DND-41 (cell line): Measurements from ENCODE around the gene DCAF11.

Source experiments
- ATAC-seq: fragments of 200-7000 bp; cut with Tn5 transposase; 3 replicates; pipeline ENCODE4 v1.9.1; 2021; ENCODE audit warnings: low read depth; ENCODE audit not compliant: insufficient read depth
- DNase-seq: peaks from one replicate; pipeline ENCODE4 v3.0.0-alpha.2; 2020
- H2AFZ ChIP-seq: 2 replicates; pipeline ENCODE4 v1.6.0; 2012; ENCODE audit warnings: low read depth, low read length
- H3K27ac ChIP-seq: 2 replicates; pipeline ENCODE4 v1.5.1; 2012; ENCODE audit warnings: low read length, inconsistent platforms
- H3K27me3 ChIP-seq: fragments of 200-600 bp; sonication (generic); 2 replicates; pipeline ENCODE4 v1.6.0; 2012; ENCODE audit warnings: low read length, mild to moderate bottlenecking, inconsistent platforms; ENCODE audit not compliant: insufficient read depth, poor library complexity
- H3K36me3 ChIP-seq: 2 replicates; pipeline ENCODE4 v1.5.1; 2012; ENCODE audit warnings: low read length, inconsistent platforms; ENCODE audit not compliant: insufficient read depth
- H3K4me1 ChIP-seq: 2 replicates; pipeline ENCODE4 v1.5.1; 2012; ENCODE audit warnings: mild to moderate bottlenecking, low read length; ENCODE audit not compliant: insufficient read depth
- H3K4me2 ChIP-seq: 2 replicates; pipeline ENCODE4 v1.6.0; 2012; ENCODE audit warnings: mild to moderate bottlenecking, moderate library complexity, low read length, inconsistent platforms; ENCODE audit not compliant: insufficient read depth
- H3K4me3 ChIP-seq, 2 experiments: fragments of 200-600 bp in 1 of 2; shearing (Covaris generic) in 1 of 2; 2 replicates each; pipeline ENCODE4 v1.5.1; 2012 to 2016; ENCODE audit warnings: inconsistent platforms in 2 of 2, low read length in 2 of 2, mild to moderate bottlenecking in 2 of 2, low read depth in 1 of 2, moderate library complexity in 1 of 2
- H3K79me2 ChIP-seq: 2 replicates; pipeline ENCODE4 v1.6.0; 2012; ENCODE audit warnings: low read length, inconsistent platforms; ENCODE audit not compliant: insufficient read depth
- H3K9ac ChIP-seq: 2 replicates; pipeline ENCODE4 v1.6.0; 2012; ENCODE audit warnings: low read depth, mild to moderate bottlenecking, inconsistent platforms, low read length, moderate library complexity
- H3K9me3 ChIP-seq: 2 replicates; pipeline ENCODE4 v1.5.1; 2012; ENCODE audit warnings: low read length, moderate library complexity, mild to moderate bottlenecking, inconsistent platforms; ENCODE audit not compliant: insufficient read depth, severe bottlenecking
- H4K20me1 ChIP-seq: 2 replicates; pipeline ENCODE4 v1.6.0; 2012; ENCODE audit warnings: low read length; ENCODE audit not compliant: insufficient read depth
- CTCF ChIP-seq: IDR thresholded peaks from 2 replicates; pipeline ENCODE4 v1.5.1; 2012; ENCODE audit warnings: borderline replicate concordance, low read length, moderate library complexity, mild to moderate bottlenecking; ENCODE audit not compliant: poor library complexity, severe bottlenecking; ENCODE audit errors: extremely low read depth
- EZH2 ChIP-seq: IDR thresholded peaks from 3 replicates; pipeline ENCODE4 v1.6.1; 2012; ENCODE audit warnings: borderline replicate concordance, low read depth, mild to moderate bottlenecking, moderate library complexity, low read length, inconsistent platforms; ENCODE audit not compliant: severe bottlenecking

The DCAF11 gene

GRCh38 chr14:24162093-24162492 is 47.5 kb downstream of the DCAF11 start:
- Histone ChIP-seq H3K27ac (peak overlapping the region; percentile 78), H3K4me3 (peak overlapping the region; percentile 24 to 61; a peak in 3 of 4 replicates), H3K9ac (peak overlapping the region; percentile 61), H3K9me3 (no peaks in the 10 kb centered on the region), H3K4me2 (peak overlapping the region; percentile 79), H4K20me1 (no peaks in the 10 kb centered on the region), H3K27me3 (no peaks in the 10 kb centered on the region), H3K79me2 (peaks cover 9% of the 10 kb centered on the region), H2AFZ (peak overlapping the region; percentile 65; the same call in 1 of the 2 replicates), H3K36me3 (peaks cover 70% of the 10 kb centered on the region), H3K4me1 (peaks cover 23% of the 10 kb centered on the region)
- DNase-seq (no peak), ATAC-seq (no peak)
- TF ChIP-seq EZH2, result no peak
- no peak for TF ChIP-seq CTCF

- H3K4me1 ChIP-seq, result peaks cover 23% of the 10 kb centered on the region
- no peak overlapping the region for H3K27ac ChIP-seq
- no peaks in the 10 kb centered on the region for H3K9me3 ChIP-seq
- ATAC-seq, result no peak
- H3K4me3 ChIP-seq, result no peak overlapping the region
- no peaks in the 10 kb centered on the region for H3K27me3 ChIP-seq
- no peak for DNase-seq
- no peak for TF ChIP-seq CTCF
- no peak for TF ChIP-seq EZH2
- H4K20me1 ChIP-seq, result no peaks in the 10 kb centered on the region
- H3K4me2 ChIP-seq, result no peak overlapping the region
- no peak overlapping the region for H3K9ac ChIP-seq
- H3K79me2 ChIP-seq, result peaks cover 9% of the 10 kb centered on the region
- H2AFZ ChIP-seq, result no peak overlapping the region
- peaks cover 55% of the 10 kb centered on the region for H3K36me3 ChIP-seq
Measured at GRCh38 chr14:24164518-24164991, 50.0 kb downstream of the DCAF11 start.

GRCh38 chr14:24165785-24166184 is 51.2 kb downstream of the DCAF11 start:
- DNase-seq, result no peak
- Histone ChIP-seq H3K4me3 (no peak overlapping the region), H3K27me3 (no peaks in the 10 kb centered on the region), H3K9ac (no peak overlapping the region), H4K20me1 (no peaks in the 10 kb centered on the region), H3K79me2 (peaks cover 9% of the 10 kb centered on the region), H2AFZ (no peak overlapping the region), H3K9me3 (no peaks in the 10 kb centered on the region), H3K27ac (no peak overlapping the region), H3K36me3 (peaks cover 42% of the 10 kb centered on the region), H3K4me1 (peaks cover 17% of the 10 kb centered on the region), H3K4me2 (no peak overlapping the region)
- no peak for ATAC-seq
- TF ChIP-seq EZH2, result no peak
- TF ChIP-seq CTCF, result no peak

- TF ChIP-seq CTCF, result no peak
- no peak for TF ChIP-seq EZH2
- Histone ChIP-seq H3K4me2 (no peak overlapping the region), H2AFZ (no peak overlapping the region), H3K4me1 (0 out of 2 replicates have a peak, but pooled peaks cover 2% of the 10 kb centered on the region), H3K79me2 (no peaks in the 10 kb centered on the region), H3K4me3 (no peak overlapping the region), H3K27me3 (no peaks in the 10 kb centered on the region), H3K27ac (no peak overlapping the region), H4K20me1 (no peaks in the 10 kb centered on the region), H3K9me3 (no peaks in the 10 kb centered on the region), H3K9ac (no peak overlapping the region), H3K36me3 (peaks cover 36% of the 10 kb centered on the region)
- ATAC-seq (no peak), DNase-seq (no peak)
Measured at GRCh38 chr14:24167469-24168114, 53.0 kb downstream of the DCAF11 start.
